ENCODE measurements around the gene HYAL4. TPM values are rescaled to one million over a fixed set of nuclear protein-coding genes. Genes with fewer than 3 reads are reported as not detected.

Gene HYAL4
- not detected in 2 replicates for total RNA-seq (2014; rRNA removed; shearing (Covaris generic))
- not detected in 2 replicates for total RNA-seq (2022)
- not detected for Bru-seq, nascent RNA
- BruChase-seq, experiment 1, labeled RNA remaining after a 6-hour chase, result not detected
- percentile 9 among the genes with signal in this experiment for BruChase-seq, experiment 2, labeled RNA remaining after a 2-hour chase
- long read RNA-seq, result 0 reads

GRCh38 chr7:123844712-123845219 is at the start of gene HYAL4:
Gene HYAL4 (plus strand): TSS chr7:123845169. CDS start chr7:123868274, 23,105 bp downstream.
- H3K27ac ChIP-seq (ENCODE audit: low read depth, low read length, poor library complexity, severe bottlenecking), result no peak within 1 kb of the TSS
- H2AFZ ChIP-seq (ENCODE audit: low read length), result no peak within 1 kb of the TSS
- H4K20me1 ChIP-seq (ENCODE audit: insufficient read depth, low read length), result no peaks in the 10 kb centered on the region
- intact Hi-C loops (cut with micrococcal nuclease; ENCODE audit: unreplicated experiment), result no loop called here
- H3K4me3 ChIP-seq (ENCODE audit: low read depth, low read length, poor library complexity, severe bottlenecking), result no peak within 1 kb of the TSS
- no peaks in the 10 kb centered on the region for H3K9me2 ChIP-seq (ENCODE audit: insufficient read depth, low read length)
- BruUV-seq (replicated peaks), result no TSS peak
- H3K36me3 ChIP-seq (ENCODE audit: insufficient read depth, low read length), result no peaks in the 10 kb centered on the region
- no peaks in the 10 kb centered on the region for H3K9me3 ChIP-seq (ENCODE audit: low read length)
- POLR2A ChIA-PET, result interaction anchor here (0.6 to 0.7 kb wide), 2 partner anchors 14 to 236 kb away, joined by 3 to 4 read pairs; no protein-coding TSS in a partner anchor
- CTCF ChIA-PET (ENCODE audit: unreplicated experiment), result no interaction called here
- DNase-seq (ENCODE audit: low spot score), result no peak
- H3K79me2 ChIP-seq (ENCODE audit: insufficient read depth, low read depth, low read length), result no peaks in the 10 kb centered on the region
- H3K4me1 ChIP-seq (ENCODE audit: insufficient read depth, low read length, poor library complexity, severe bottlenecking), result no peaks in the 10 kb centered on the region
- TF ChIP-seq, protein P1, sequence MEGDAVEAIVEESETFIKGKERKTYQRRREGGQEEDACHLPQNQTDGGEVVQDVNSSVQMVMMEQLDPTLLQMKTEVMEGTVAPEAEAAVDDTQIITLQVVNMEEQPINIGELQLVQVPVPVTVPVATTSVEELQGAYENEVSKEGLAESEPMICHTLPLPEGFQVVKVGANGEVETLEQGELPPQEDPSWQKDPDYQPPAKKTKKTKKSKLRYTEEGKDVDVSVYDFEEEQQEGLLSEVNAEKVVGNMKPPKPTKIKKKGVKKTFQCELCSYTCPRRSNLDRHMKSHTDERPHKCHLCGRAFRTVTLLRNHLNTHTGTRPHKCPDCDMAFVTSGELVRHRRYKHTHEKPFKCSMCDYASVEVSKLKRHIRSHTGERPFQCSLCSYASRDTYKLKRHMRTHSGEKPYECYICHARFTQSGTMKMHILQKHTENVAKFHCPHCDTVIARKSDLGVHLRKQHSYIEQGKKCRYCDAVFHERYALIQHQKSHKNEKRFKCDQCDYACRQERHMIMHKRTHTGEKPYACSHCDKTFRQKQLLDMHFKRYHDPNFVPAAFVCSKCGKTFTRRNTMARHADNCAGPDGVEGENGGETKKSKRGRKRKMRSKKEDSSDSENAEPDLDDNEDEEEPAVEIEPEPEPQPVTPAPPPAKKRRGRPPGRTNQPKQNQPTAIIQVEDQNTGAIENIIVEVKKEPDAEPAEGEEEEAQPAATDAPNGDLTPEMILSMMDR (conservative IDR thresholded peaks at IDR 0.05; ENCODE audit: low read length), result no peak
- no peak within 1 kb of the TSS for H3K4me2 ChIP-seq (ENCODE audit: low read length)

- Histone ChIP-seq H3K27ac (ENCODE audit: low read depth, low read length, poor library complexity, severe bottlenecking) (no peak overlapping the region), H4K20me1 (ENCODE audit: insufficient read depth, low read length) (no peaks in the 10 kb centered on the region), H3K4me2 (ENCODE audit: low read length) (no peak overlapping the region), H3K36me3 (ENCODE audit: insufficient read depth, low read length) (no peaks in the 10 kb centered on the region), H3K79me2 (ENCODE audit: insufficient read depth, low read depth, low read length) (no peaks in the 10 kb centered on the region), H3K9me2 (ENCODE audit: insufficient read depth, low read length) (no peaks in the 10 kb centered on the region), H2AFZ (ENCODE audit: low read length) (no peak overlapping the region), H3K4me3 (ENCODE audit: low read depth, low read length, poor library complexity, severe bottlenecking) (no peak overlapping the region), H3K4me1 (ENCODE audit: insufficient read depth, low read length, poor library complexity, severe bottlenecking) (no peaks in the 10 kb centered on the region), H3K9me3 (ENCODE audit: low read length) (no peaks in the 10 kb centered on the region)
- intact Hi-C loops (cut with micrococcal nuclease; ENCODE audit: unreplicated experiment), result loop anchor here (5.0 kb wide), 1 partner anchor 71 kb away; no protein-coding TSS in a partner anchor
- POLR2A ChIA-PET, result no interaction called here
- BruUV-seq (replicated peaks), result no TSS peak
- no peak for TF ChIP-seq EZH2phosphoT487 (IDR thresholded peaks at IDR 0.05; ENCODE audit: borderline replicate concordance, low read depth, low read length)
- TF ChIP-seq, protein P1 (conservative IDR thresholded peaks at IDR 0.05; ENCODE audit: low read length), result no peak
- no peak for DNase-seq (ENCODE audit: low spot score)
- CTCF ChIA-PET (ENCODE audit: unreplicated experiment), result no interaction called here
Measured at GRCh38 chr7:123795917-123796316, 49.1 kb upstream of the HYAL4 start.

- no peak for DNase-seq (ENCODE audit: low spot score)
- no peaks in the 10 kb centered on the region for H4K20me1 ChIP-seq (ENCODE audit: insufficient read depth, low read length)
- CTCF ChIA-PET (ENCODE audit: unreplicated experiment), result no interaction called here
- no TSS peak for BruUV-seq (replicated peaks)
- TF ChIP-seq, protein P1 (conservative IDR thresholded peaks at IDR 0.05; ENCODE audit: low read length), result no peak
- TF ChIP-seq EZH2phosphoT487 (IDR thresholded peaks at IDR 0.05; ENCODE audit: borderline replicate concordance, low read depth, low read length), result no peak
- no peak overlapping the region for H3K4me3 ChIP-seq (ENCODE audit: low read depth, low read length, poor library complexity, severe bottlenecking)
- H3K79me2 ChIP-seq (ENCODE audit: insufficient read depth, low read depth, low read length), result no peaks in the 10 kb centered on the region
- no peaks in the 10 kb centered on the region for H3K4me1 ChIP-seq (ENCODE audit: insufficient read depth, low read length, poor library complexity, severe bottlenecking)
- no peaks in the 10 kb centered on the region for H3K36me3 ChIP-seq (ENCODE audit: insufficient read depth, low read length)
- no peak overlapping the region for H2AFZ ChIP-seq (ENCODE audit: low read length)
- no peaks in the 10 kb centered on the region for H3K9me2 ChIP-seq (ENCODE audit: insufficient read depth, low read length)
- intact Hi-C loops (cut with micrococcal nuclease; ENCODE audit: unreplicated experiment), result loop anchor here (5.0 kb wide), 1 partner anchor 71 kb away; no protein-coding TSS in a partner anchor
- no peaks in the 10 kb centered on the region for H3K9me3 ChIP-seq (ENCODE audit: low read length)
- POLR2A ChIA-PET, result no interaction called here
- H3K4me2 ChIP-seq (ENCODE audit: low read length), result no peak overlapping the region
- no peak overlapping the region for H3K27ac ChIP-seq (ENCODE audit: low read depth, low read length, poor library complexity, severe bottlenecking)
Measured at GRCh38 chr7:123796568-123796967, 48.4 kb upstream of the HYAL4 start.
